CD4-positive, alpha-beta T cell treated with Interleukin-2 at 100 ng/mL for 4 hours (primary cell): ENCODE data around the gene RANGAP1.

ENCODE experiments used
- DNase-seq: peaks from one replicate; pipeline ENCODE4 v3.0.0-alpha.2; 2020; ENCODE audit warnings: low spot score

RANGAP1 gene

GRCh38 chr22:41197038-41197972 lies 88.7 kb downstream of the RANGAP1 start:
- DNase-seq: peak; percentile 72
